Measurements from ENCODE around the gene HSDL2.

The HSDL2 gene

DNA sequence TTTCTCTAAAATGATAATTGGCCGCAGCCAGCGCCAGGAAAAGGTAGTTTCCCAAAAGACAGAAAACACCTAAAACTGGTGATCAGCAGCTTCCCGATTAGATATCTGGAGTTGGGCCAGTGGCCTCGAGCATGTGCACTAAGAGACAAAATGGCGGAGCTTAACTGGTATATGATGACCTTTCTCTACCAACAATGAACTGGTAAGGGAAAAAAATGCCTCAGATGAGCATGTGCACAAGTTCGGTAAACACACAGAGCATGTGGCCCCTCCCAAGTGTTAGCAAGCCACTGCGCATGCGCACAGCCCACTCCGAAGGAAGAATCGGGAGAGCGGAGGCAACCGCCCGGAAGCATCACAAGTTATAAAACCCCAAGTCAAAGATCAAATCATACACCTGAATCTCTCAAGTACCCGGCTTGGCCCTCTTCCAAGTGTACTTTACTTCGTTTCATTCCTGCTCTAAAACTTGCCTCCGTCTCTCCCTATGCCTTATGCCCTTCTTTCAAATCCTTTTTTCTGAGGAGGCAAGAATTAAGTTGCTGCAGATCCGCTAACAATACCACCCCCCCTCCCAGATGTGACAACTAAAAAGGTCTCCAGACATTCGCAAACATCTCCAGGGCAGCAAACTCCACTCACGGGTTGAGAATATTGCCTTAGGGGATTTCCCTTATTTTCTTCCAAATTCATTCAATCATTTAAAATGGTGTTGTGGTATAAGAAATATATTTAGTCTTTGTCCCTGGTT is 31.5 kb upstream of the HSDL2 start:
- Histone ChIP-seq H3K9me3 (no peaks in the 10 kb centered on the region), H3K4me1 (no peaks in the 10 kb centered on the region), H3K36me3 (no peaks in the 10 kb centered on the region), H3K27me3 (no peaks in the 10 kb centered on the region), H3K4me3 (ENCODE audit: low read depth, low read length) (peak overlapping the region; percentile 83)
- no peak for TF ChIP-seq CTCF (IDR thresholded peaks at IDR 0.05; ENCODE audit: low read depth, low read length)
- peak; percentile 93 for DNase-seq

DNA sequence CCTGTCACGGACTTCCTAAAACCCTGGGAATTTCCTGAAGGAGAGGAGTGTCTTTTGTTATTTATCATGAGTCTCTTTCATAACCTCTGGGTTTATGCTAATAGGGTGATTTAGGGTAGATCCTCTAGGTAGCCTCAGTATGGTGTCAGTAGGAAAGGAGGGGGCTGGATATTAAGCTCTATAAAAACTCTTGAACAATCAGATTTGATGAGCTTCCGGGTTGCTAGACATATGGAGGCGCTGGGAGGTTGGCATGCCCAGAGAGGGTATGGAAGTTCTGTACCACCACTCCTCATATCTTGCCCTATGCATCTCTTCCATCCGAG is 30.9 kb upstream of the HSDL2 start:
- H3K36me3 ChIP-seq, result no peaks in the 10 kb centered on the region
- no peak for DNase-seq
- H3K4me3 ChIP-seq (ENCODE audit: low read depth, low read length), result peak overlapping the region; percentile 83
- H3K27me3 ChIP-seq, result no peaks in the 10 kb centered on the region
- TF ChIP-seq CTCF (IDR thresholded peaks at IDR 0.05; ENCODE audit: low read depth, low read length), result no peak
- H3K9me3 ChIP-seq, result no peaks in the 10 kb centered on the region
- no peaks in the 10 kb centered on the region for H3K4me1 ChIP-seq

- no peak for DNase-seq
- no peaks in the 10 kb centered on the region for H3K27me3 ChIP-seq
- no peak for TF ChIP-seq CTCF (IDR thresholded peaks at IDR 0.05; ENCODE audit: low read depth, low read length)
- no peaks in the 10 kb centered on the region for H3K4me1 ChIP-seq
- H3K9me3 ChIP-seq, result no peaks in the 10 kb centered on the region
- H3K4me3 ChIP-seq (ENCODE audit: low read depth, low read length), result no peak overlapping the region
- H3K36me3 ChIP-seq, result no peaks in the 10 kb centered on the region
Measured at GRCh38 chr9:112351184-112351583, 28.7 kb upstream of the HSDL2 start.

GRCh38 chr9:112352209-112352608 is 27.7 kb upstream of the HSDL2 start:
- no peaks in the 10 kb centered on the region for H3K4me1 ChIP-seq
- no peaks in the 10 kb centered on the region; the same call in 1 of the 2 replicates for H3K9me3 ChIP-seq
- no peaks in the 10 kb centered on the region for H3K36me3 ChIP-seq
- H3K4me3 ChIP-seq (ENCODE audit: low read depth, low read length), result no peak overlapping the region
- no peak for DNase-seq
- no peaks in the 10 kb centered on the region for H3K27me3 ChIP-seq
- no peak for TF ChIP-seq CTCF (IDR thresholded peaks at IDR 0.05; ENCODE audit: low read depth, low read length)

DNA sequence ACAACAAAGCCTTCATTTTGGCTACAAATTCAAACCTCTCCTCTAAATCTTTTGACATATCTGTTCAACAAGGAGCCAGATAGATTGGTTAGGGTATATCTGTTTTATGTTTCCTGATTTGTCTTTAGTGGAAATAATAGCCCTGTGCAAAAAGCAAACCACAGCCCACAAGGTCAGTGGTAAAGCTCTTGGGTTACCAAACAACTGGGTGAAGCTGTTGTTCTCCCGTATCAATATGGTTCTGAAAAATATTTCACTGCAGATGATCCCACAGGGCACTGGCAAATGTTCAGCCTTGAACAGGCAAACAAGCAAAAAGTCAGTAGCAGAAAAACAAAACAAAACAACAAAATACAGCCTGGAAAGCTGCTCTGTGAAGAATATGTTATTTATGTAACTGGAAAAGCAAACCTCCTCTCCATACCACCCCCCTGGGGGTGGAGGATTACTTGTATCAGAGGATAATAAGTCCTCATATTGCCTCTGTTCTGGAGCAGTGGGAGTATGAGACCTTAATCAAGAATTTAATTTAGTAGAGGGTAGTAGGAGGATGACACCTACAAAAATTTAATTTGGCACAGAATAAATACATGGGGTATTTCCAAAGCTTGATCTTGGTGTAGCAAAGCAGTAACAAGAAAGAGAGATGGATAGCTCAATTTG is 25.7 kb upstream of the HSDL2 start:
- Histone ChIP-seq H3K4me3 (ENCODE audit: low read depth, low read length) (no peak overlapping the region), H3K36me3 (no peaks in the 10 kb centered on the region), H3K27me3 (no peaks in the 10 kb centered on the region), H3K9me3 (no peaks in the 10 kb centered on the region; the same call in 1 of the 2 replicates), H3K4me1 (no peaks in the 10 kb centered on the region)
- no peak for TF ChIP-seq CTCF (IDR thresholded peaks at IDR 0.05; ENCODE audit: low read depth, low read length)
- no peak for DNase-seq

DNA sequence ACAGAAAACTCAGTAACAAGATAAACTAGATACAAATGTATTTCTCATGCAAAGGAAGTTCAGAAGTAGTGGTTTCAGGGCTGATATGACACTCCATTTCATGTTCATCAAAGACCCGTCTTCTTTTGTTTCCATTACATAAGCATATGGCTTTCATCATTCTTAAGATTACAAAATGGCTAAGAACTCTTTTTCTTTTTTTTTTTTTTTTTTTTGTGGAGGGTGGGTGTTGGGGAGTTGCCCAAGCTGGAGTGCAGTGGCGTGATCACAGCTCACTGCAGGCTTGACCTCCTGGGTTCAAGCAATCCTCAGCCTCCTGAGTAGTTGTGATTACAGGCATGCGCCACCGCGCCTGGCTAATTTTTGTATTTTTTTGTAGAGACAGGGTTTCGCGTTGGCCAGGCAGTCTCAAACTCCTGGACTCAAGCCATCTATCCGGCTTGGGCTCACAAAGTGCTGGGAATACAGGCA is 24.4 kb upstream of the HSDL2 start:
- Histone ChIP-seq H3K27me3 (no peaks in the 10 kb centered on the region), H3K4me3 (ENCODE audit: low read depth, low read length) (no peak overlapping the region), H3K9me3 (no peaks in the 10 kb centered on the region; the same call in 1 of the 2 replicates), H3K4me1 (no peaks in the 10 kb centered on the region), H3K36me3 (no peaks in the 10 kb centered on the region)
- TF ChIP-seq CTCF (IDR thresholded peaks at IDR 0.05; ENCODE audit: low read depth, low read length), result no peak
- DNase-seq, result no peak

All from BE2C (cell line).